Hepatocyte (in vitro differentiated cells): ENCODE results near the gene NDFIP2.

Experiments used
- CTCF ChIP-seq: fragments of 200-600 bp; sonication (generic); IDR thresholded peaks from 2 replicates; pipeline ENCODE4 v1.5.1; 2016; ENCODE audit warnings: antibody characterized with exemption, mild to moderate bottlenecking; ENCODE audit not compliant: poor library complexity
- EZH2 ChIP-seq: fragments of 200-600 bp; sonication (generic); IDR thresholded peaks from 2 replicates; pipeline ENCODE4 v1.6.1; 2016; ENCODE audit warnings: antibody characterized with exemption, mild to moderate bottlenecking, borderline replicate concordance
- EZH2phosphoT487 ChIP-seq: fragments of 200-600 bp; sonication (generic); IDR thresholded peaks from one replicate; pipeline ENCODE4 v1.6.1; 2018; ENCODE audit warnings: antibody characterized with exemption, mild to moderate bottlenecking, low read depth, moderate library complexity; ENCODE audit not compliant: unreplicated experiment, severe bottlenecking

- TF ChIP-seq CTCF (no peak), EZH2phosphoT487 (no peak), EZH2 (no peak)
Observed at GRCh38 chr13:79492313-79492798, 11.4 kb downstream of the NDFIP2 start.
